Esophagus muscularis mucosa (tissue), 4 donors: ENCODE measurements around the gene DCLK3. TPM values are rescaled to one million over a fixed set of nuclear protein-coding genes. Genes with fewer than 3 reads are reported as not detected.

Experiments used
- DNase-seq: peaks from one replicate; pipeline ENCODE4 v3.0.0-alpha.2; 2017; ENCODE audit errors: extremely low spot score
- H3K27ac ChIP-seq, 4 donors: fragments of 200-600 bp; sonication (generic); replicated peaks in 1 of 4; 1 replicate in 3 of 4; 2 replicates in 1 of 4; pipeline ENCODE4 v1.5.1; 2016 to 2019; ENCODE audit warnings: mild to moderate bottlenecking in 1 of 4
- H3K27me3 ChIP-seq, 4 donors: fragments of 200-600 bp; sonication (generic); one replicate each; pipeline versions ENCODE4 v1.5.1 to v1.6.0; 2016 to 2019
- H3K36me3 ChIP-seq, 4 donors: fragments of 200-600 bp; sonication (generic); one replicate each; pipeline ENCODE4 v1.5.1; 2016 to 2019
- H3K4me1 ChIP-seq, 4 donors: fragments of 200-600 bp; sonication (generic); one replicate each; pipeline ENCODE4 v1.5.1; 2016 to 2019
- H3K4me3 ChIP-seq, 4 donors: fragments of 200-600 bp; sonication (generic); 1 replicate in 2 of 4; 2 replicates in 2 of 4; pipeline ENCODE4 v1.5.1; 2016 to 2019; ENCODE audit warnings: mild to moderate bottlenecking in 4 of 4, moderate library complexity in 1 of 4
- H3K9me3 ChIP-seq, 4 donors: fragments of 200-600 bp; sonication (generic); 1 replicate in 3 of 4; 2 replicates in 1 of 4; pipeline ENCODE4 v1.5.1; 2016 to 2019
- EP300 ChIP-seq: sonication (generic); formaldehyde crosslinking; IDR thresholded peaks from one replicate; pipeline ENCODE4 v1.6.1; 2017; ENCODE audit warnings: antibody characterized with exemption
- POLR2A ChIP-seq: fragments of 450-650 bp; IDR thresholded peaks from one replicate; pipeline ENCODE4 v1.6.1; 2017; ENCODE audit warnings: antibody characterized with exemption, moderate library complexity, mild to moderate bottlenecking, low read depth
- POLR2AphosphoS5 ChIP-seq, 2 donors: sonication (generic); formaldehyde crosslinking; IDR thresholded peaks; one replicate each; pipeline ENCODE4 v1.6.1; 2017; ENCODE audit warnings: antibody characterized with exemption in 2 of 2
- WGBS: methylation state at CpG from one replicate; pipeline ENCODE4 v1.1.5; 2018; 5-methylcytosine and 5-hydroxymethylcytosine counted together
- intact Hi-C: fragments of 100-400 bp; cut with DNase I; formaldehyde crosslinking; loops from one replicate; pipeline ENCODE4 v1.15.1; 2023
- total RNA-seq, 4 donors: library from RNA; depleted of rRNA; stranded (reverse); fragments of >200 nt; gene quantifications; one replicate each; pipeline versions ENCODE4 v1.1.0 to v1.2.1, GENCODE V29; 2016
- TF ChIP-seq, protein P1 (sequence below), 3 experiments: fragments of 200-600 bp in 2 of 3; fragments of 450-650 bp in 1 of 3; sonication (generic) in 2 of 3; IDR thresholded peaks; one replicate each; pipeline ENCODE4 v1.5.1; 2017 to 2019; ENCODE audit warnings: antibody characterized with exemption in 3 of 3, mild to moderate bottlenecking in 2 of 3, moderate library complexity in 1 of 3

The DCLK3 gene
- total RNA-seq, 4 donors from 2014 or later = under 0.01 to 0.33 (median 0.21) TPM

DNA sequence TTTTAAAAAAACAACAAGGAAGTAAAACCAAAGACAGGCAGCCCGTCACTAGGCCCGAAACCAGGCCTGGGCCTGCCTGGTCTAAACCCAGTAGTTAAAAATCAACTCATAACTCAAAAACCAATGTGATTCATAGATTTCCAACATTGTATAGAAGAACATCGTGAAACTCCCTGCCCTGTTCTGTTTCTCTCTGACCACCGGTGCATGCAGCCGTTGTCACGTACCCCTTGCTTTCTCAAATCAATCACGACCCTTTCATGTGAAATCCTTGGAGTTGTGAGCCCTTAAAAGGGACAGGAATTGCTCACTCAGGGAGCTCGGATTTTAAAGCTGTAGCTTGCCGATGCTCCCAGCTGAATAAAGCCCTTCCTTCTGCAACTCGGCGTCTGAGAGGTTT is 89.5 kb downstream of the DCLK3 start:
- no peak for DNase-seq
- Histone ChIP-seq H3K27me3 (no peaks in the 10 kb centered on the region), H3K4me3 (no peak overlapping the region), H3K27ac (no peak overlapping the region), H3K9me3 (peaks cover 0 to 25% (median 17%) of the 10 kb centered on the region in 4 donors), H3K4me1 (no peaks in the 10 kb centered on the region), H3K36me3 (no peaks in the 10 kb centered on the region)
- no peak for TF ChIP-seq POLR2A
- TF ChIP-seq, protein P1, sequence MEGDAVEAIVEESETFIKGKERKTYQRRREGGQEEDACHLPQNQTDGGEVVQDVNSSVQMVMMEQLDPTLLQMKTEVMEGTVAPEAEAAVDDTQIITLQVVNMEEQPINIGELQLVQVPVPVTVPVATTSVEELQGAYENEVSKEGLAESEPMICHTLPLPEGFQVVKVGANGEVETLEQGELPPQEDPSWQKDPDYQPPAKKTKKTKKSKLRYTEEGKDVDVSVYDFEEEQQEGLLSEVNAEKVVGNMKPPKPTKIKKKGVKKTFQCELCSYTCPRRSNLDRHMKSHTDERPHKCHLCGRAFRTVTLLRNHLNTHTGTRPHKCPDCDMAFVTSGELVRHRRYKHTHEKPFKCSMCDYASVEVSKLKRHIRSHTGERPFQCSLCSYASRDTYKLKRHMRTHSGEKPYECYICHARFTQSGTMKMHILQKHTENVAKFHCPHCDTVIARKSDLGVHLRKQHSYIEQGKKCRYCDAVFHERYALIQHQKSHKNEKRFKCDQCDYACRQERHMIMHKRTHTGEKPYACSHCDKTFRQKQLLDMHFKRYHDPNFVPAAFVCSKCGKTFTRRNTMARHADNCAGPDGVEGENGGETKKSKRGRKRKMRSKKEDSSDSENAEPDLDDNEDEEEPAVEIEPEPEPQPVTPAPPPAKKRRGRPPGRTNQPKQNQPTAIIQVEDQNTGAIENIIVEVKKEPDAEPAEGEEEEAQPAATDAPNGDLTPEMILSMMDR (IDR thresholded peaks at IDR 0.05) = no peak
- no peak for TF ChIP-seq EP300
- no peak for TF ChIP-seq POLR2AphosphoS5 (IDR thresholded peaks at IDR 0.05)
- WGBS = 93% methylated on average over 11 of the region's 11 CpGs
- intact Hi-C loops = no loop called here

DNA sequence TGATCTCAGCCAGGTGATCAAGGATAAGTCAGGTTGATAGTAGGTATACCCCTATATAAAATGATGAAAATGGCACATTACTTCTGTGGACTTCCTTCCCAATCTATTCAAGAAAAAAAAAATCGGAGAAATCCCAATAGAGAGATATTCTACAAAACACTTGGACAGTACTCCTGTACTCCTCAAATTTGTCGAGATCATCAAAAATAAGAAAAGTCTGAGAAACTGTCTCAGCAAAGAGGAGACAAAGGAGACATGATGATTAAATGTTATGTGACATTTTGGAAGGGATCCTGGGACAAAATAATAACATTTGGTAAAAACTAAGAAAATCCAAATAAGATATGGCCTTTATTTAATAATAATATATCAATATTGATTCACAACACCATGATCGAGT is 94.6 kb downstream of the DCLK3 start:
- intact Hi-C loops = no loop called here
- no peak for TF ChIP-seq POLR2AphosphoS5 (IDR thresholded peaks at IDR 0.05)
- TF ChIP-seq, protein P1 (IDR thresholded peaks at IDR 0.05) = no peak
- no peak for TF ChIP-seq POLR2A
- TF ChIP-seq EP300 = no peak
- 99% methylated on average over 3 of the region's 3 CpGs for WGBS
- Histone ChIP-seq H3K4me1 (no peaks in the 10 kb centered on the region), H3K27me3 (no peaks in the 10 kb centered on the region), H3K4me3 (no peak overlapping the region), H3K36me3 (no peaks in the 10 kb centered on the region), H3K9me3 (no peaks in the 10 kb centered on the region), H3K27ac (no peak overlapping the region)
- no peak for DNase-seq

DNA sequence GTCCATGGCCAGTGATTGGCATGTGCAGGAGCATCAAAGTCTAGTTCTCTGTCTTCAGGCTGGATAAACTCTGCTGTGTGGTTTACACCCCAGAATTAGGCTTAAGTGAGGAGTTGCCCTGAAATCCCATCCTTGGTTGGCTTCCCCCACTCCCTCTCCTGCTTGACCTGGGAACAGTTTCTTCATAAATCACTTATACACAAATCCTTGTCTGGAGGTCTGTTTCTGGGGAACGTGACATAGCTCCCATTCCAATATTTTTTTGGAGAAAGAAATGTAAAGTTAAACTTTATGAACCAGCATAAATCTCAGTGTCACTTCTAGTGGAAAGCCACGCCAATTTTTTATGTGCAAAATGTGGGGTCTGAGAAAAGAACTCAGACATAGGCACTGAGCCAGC is 98.2 kb downstream of the DCLK3 start:
- intact Hi-C loops = no loop called here
- no peaks in the 10 kb centered on the region for H3K27me3 ChIP-seq
- no peaks in the 10 kb centered on the region for H3K9me3 ChIP-seq
- H3K36me3 ChIP-seq = no peaks in the 10 kb centered on the region
- WGBS = 44% methylated on average over 2 of the region's 2 CpGs
- H3K4me3 ChIP-seq = no peak overlapping the region
- no peaks in the 10 kb centered on the region for H3K4me1 ChIP-seq
- TF ChIP-seq POLR2A (no peak), POLR2AphosphoS5 (IDR thresholded peaks at IDR 0.05) (no peak), EP300 (no peak)
- TF ChIP-seq, protein P1 (IDR thresholded peaks at IDR 0.05) = no peak
- no peak overlapping the region for H3K27ac ChIP-seq
- DNase-seq = no peak

DNA sequence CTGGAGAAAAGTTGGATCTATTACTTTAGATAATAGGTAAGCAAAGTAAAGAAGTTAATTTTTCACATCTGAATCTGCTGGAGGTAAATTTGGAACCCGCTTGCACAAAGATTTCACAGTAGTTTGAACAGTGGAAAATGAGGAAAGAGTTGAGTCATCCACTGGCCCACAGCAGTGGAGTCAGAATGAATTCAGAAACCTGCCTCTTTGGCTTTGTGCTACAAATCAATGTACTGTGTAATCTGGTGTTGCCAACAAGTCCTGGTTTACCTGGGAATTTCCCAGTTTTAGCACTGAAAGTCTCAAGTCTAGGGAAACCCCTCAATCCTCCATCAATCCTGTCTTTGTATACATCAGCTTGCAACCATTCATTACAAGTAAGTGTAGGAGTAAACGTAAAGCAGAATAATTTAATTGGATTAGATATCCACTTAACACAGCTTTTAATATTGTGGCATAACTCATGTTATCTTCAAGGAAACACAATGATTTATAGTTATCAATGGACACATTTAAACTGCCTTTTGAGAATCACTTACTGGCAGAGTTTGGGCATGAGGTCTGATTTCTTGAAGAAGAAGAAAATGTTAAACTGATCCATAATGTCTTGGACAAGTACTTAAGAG is 100.6 kb downstream of the DCLK3 start:
- Histone ChIP-seq H3K27me3 (no peaks in the 10 kb centered on the region), H3K36me3 (no peaks in the 10 kb centered on the region), H3K4me3 (no peak overlapping the region), H3K9me3 (no peaks in the 10 kb centered on the region), H3K27ac (no peak overlapping the region), H3K4me1 (no peaks in the 10 kb centered on the region)
- WGBS = 78% methylated on average over 2 of the region's 2 CpGs
- intact Hi-C loops = no loop called here
- DNase-seq = no peak
- no peak for TF ChIP-seq POLR2A
- TF ChIP-seq, protein P1 (IDR thresholded peaks at IDR 0.05) = no peak
- TF ChIP-seq POLR2AphosphoS5 (IDR thresholded peaks at IDR 0.05) = no peak
- TF ChIP-seq EP300 = no peak

DNA sequence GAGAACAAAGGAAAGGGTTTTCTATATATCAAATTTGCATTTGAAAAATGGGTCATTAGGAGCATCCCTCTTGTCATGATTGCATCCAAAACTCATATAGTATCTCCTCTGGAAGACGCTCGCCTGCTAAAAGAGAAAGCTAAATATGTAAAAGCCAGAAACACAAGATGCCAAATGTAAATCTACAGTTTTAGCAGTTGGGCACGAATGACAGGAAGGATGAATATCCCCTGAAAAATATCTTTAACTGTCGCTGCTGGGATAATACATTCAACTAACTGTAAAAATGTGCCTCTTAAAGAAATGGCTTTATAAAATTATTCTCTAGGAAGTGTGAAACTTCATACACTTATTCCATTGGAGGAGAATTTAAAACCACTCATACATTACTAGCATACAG is 101.7 kb downstream of the DCLK3 start:
- Histone ChIP-seq H3K4me1 (no peaks in the 10 kb centered on the region), H3K4me3 (no peak overlapping the region), H3K9me3 (no peaks in the 10 kb centered on the region), H3K27ac (no peak overlapping the region), H3K27me3 (no peaks in the 10 kb centered on the region), H3K36me3 (no peaks in the 10 kb centered on the region)
- intact Hi-C loops = no loop called here
- WGBS = 55% methylated on average over 4 of the region's 4 CpGs
- DNase-seq = no peak
- TF ChIP-seq POLR2A (no peak), EP300 (no peak), POLR2AphosphoS5 (IDR thresholded peaks at IDR 0.05) (no peak)
- TF ChIP-seq, protein P1 (IDR thresholded peaks at IDR 0.05) = no peak
